ENCODE results near the gene MAPK10.
"Not testable (repeated sequence)": the region's sequence is repeated elsewhere in the genome, so short reads cannot be mapped to it uniquely, and the experiment has no call there.

Gene MAPK10

DNA sequence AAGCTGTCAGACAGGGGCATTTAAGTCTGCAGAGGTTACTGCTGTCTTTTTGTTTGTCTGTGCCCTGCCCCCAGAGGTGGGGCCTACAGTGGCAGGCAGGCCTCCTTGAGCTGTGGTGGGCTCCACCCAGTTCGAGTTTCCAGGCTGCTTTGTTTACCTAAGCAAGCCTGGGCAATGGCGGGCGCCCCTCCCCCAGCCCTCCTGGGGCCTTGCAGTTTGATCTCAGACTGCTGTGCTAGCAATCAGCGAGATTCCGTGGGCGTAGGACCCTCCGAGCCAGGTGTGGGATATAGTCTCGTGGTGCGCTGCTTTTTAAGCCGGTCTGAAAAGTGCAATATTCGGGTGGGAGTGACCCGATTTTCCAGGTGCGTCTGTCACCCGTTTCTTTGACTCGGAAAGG is 284.1 kb downstream of the MAPK10 start:
- not testable (repeated sequence) for DNase-seq (ENCODE audit: low read depth); H3K4me3 ChIP-seq (ENCODE audit: low read depth, low read length)

GRCh38 chr4:86060341-86060740 is 299.5 kb downstream of the MAPK10 start:
- no peak overlapping the region for H3K4me3 ChIP-seq (ENCODE audit: low read depth, low read length)

DNA sequence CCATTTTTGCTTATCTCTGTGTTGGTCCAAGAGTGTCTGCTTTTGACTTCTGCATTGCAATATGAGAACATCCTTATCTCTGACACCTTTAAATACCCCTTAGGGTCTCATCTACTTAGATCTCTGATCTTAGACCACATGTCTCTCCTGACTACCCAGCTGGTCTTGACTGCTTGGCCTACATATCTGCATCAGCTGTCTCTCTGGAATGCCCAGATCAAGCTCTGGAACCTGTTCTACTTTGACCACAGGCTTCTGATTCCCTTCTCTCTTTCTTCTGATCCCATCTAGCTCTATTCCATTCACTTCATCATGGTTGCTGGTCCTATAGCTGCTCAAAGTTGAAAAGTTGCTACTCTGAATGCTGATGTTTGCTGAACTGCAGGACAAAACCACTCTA is 301.2 kb downstream of the MAPK10 start:
- no peak for DNase-seq (ENCODE audit: low read depth)

More at GRCh38 chr4:86060341-86060740, 299.5 kb downstream of the MAPK10 start:
- DNase-seq (ENCODE audit: low read depth), result no peak

GRCh38 chr4:86055898-86056297 is 304.0 kb downstream of the MAPK10 start:
- H3K4me3 ChIP-seq (ENCODE audit: low read depth, low read length), result no peak overlapping the region
- no peak for DNase-seq (ENCODE audit: low read depth)

More for the DNA sequence above, 301.2 kb downstream of the MAPK10 start:
- no peak overlapping the region for H3K4me3 ChIP-seq (ENCODE audit: low read depth, low read length)

GRCh38 chr4:86054286-86055032 is 305.4 kb downstream of the MAPK10 start:
- no peak for DNase-seq (ENCODE audit: low read depth)
- H3K4me3 ChIP-seq (ENCODE audit: low read depth, low read length), result no peak overlapping the region

DNA sequence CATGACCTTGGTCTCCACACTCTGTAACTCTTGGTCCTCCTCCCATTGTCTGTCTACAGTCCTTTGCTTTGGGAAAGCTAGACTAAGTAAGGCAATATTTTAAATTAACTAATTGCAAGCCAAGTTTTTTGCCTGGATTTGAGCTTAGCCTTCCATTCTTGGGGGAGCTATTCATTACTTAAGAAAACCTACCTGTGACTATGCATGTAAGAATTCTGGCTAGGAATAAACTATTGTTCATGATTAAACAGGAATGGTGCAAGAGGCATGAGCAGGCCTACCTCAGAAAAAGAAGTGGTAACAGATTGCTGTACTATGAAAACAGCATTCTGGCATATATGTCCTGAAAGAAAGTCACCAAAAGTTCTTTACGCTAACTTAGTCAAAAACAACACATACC is 309.4 kb downstream of the MAPK10 start:
- DNase-seq (ENCODE audit: low read depth), result no peak
- H3K4me3 ChIP-seq (ENCODE audit: low read depth, low read length), result no peak overlapping the region

DNA sequence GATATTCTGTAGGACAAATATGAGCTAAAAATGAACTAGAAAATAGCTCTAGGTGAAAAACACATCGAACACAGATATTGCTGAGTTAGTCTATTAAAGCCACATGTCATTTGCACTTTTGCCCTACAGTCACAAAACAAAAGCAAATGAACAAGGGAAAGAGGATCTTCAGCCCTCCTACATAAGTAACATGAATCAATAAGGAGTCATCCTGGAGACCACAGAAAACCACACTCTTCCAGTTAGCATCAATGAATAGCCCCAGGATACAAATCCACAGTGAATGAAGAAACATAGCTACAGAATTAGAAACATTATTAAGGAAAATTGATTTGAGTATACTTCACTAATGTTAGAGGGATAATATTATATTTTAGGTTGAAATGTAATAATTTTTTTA is 311.4 kb downstream of the MAPK10 start:
- DNase-seq (ENCODE audit: low read depth), result no peak

GRCh38 chr4:86044593-86044985 is 315.3 kb downstream of the MAPK10 start:
- DNase-seq (ENCODE audit: low read depth), result no peak
- H3K4me3 ChIP-seq (ENCODE audit: low read depth, low read length), result no peak overlapping the region

More for the DNA sequence above, 311.4 kb downstream of the MAPK10 start:
- no peak overlapping the region for H3K4me3 ChIP-seq (ENCODE audit: low read depth, low read length)

DNA sequence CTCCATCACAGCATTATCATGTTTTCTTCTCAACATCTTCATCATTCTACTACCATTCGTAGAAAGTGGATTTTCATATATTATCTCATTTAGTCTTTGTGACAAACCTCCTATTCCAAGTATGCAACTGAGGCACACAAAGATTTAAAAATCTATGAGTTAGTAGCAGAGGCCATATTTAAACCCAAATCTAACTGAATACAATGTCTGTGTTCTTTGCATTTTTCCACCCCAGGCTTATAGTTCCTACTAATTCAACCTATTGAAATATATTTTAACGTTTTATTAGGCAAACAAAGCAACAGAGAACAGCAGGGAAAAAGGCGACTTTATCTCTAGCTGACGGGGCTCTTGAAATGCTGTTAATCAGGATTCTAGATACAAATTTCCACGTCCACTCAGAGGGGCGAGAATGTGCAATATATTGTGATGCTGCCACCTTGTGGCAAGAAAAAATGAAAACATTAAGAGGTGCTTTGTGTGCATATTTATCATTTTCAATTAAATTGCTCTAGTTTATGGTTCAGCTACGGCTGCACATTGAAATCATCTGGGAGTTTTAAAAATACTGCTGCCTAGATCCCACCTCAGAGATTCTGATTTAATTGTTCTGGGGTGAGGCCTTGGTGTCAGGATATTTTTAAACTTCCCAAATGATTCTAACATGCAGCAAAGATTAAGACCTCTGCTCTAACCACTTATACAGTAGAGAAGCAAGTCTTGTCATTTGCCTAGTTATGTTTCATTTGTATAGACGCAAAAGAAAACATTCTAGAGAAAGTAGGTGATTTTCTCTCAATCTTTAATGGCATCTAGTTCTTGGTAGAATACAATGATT is 315.9 kb downstream of the MAPK10 start:
- DNase-seq (ENCODE audit: low read depth), result no peak

DNA sequence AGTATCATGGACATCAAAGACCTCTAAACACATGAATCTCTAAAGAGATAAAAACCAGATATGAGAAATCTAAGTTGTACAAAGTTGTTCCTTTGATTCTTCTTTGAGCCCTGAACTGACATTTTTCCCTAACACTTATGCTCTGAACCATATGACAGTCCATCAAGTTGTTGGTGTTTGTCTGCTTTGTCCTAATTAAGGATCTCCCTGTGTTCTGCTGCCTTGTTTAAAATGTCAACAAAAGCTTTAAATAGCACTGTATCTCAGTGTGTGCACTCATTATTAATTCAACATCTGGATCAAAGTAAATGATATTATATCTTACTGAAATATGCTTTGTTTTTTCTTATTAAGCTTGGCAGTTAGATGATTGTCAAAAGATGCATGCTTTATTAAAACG is 321.8 kb downstream of the MAPK10 start:
- DNase-seq (ENCODE audit: low read depth), result no peak
- H3K4me3 ChIP-seq (ENCODE audit: low read depth, low read length), result no peak overlapping the region

More for the DNA sequence above, 315.9 kb downstream of the MAPK10 start:
- no peak overlapping the region for H3K4me3 ChIP-seq (ENCODE audit: low read depth, low read length)

DNA sequence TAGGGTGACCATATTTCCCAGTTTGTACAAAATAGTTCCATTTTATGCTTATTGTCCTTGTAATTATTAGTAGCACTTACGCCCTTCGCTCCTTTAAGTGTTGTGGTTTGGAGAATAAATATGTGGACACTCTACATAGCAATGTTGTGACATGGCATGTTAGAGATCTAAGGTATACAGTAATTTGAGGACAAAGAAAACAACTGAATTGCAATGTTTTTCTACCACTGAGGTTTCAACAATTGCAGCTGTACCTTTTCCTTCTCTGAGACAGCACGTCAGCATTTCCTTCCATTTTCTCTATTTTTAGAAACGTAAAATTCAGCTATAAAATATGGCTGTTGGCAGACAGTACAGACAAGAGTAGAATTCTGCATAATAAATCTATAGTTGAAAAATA is 323.1 kb downstream of the MAPK10 start:
- DNase-seq (ENCODE audit: low read depth), result peak; percentile 54
- H3K4me3 ChIP-seq (ENCODE audit: low read depth, low read length), result no peak overlapping the region

DNA sequence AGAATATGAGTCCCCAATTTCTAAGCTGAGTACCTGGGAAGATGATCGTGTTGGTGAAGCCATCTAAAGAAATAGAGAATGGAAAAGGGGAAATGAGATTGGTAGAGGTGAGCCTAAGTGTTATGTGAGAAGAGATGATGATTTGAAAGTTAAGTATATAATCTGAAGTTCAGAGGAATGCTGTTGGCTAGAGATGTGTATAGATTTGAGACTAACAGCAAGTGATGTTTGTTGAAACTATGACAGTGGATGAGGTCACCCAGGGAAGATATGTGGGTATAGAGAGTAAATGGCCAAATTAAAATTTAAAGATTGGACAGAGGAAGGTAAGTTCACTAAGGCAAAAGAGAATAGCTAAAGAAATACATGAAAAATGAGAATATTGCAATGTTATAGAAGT is 324.2 kb downstream of the MAPK10 start:
- DNase-seq (ENCODE audit: low read depth), result no peak
- no peak overlapping the region for H3K4me3 ChIP-seq (ENCODE audit: low read depth, low read length)

DNA sequence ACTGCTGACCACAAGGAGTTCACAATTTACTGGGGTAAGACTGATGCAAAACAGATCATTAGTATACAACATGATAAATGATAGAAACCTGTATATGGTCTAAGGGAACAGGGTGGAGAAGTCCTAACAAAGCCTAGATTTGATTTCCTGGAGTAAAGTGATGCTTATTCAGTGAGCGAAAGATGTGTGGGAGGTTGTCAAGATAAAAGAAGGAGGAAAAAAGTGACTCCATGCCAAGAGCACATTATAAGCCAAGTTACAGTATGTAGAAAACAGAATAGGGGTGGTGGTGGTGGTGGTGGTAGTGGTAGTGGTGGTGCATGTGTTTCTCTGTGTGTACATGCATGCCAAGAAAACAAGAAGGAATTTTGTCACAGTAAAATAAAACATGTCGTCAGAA is 325.2 kb downstream of the MAPK10 start:
- no peak overlapping the region for H3K4me3 ChIP-seq (ENCODE audit: low read depth, low read length)
- no peak for DNase-seq (ENCODE audit: low read depth)

DNA sequence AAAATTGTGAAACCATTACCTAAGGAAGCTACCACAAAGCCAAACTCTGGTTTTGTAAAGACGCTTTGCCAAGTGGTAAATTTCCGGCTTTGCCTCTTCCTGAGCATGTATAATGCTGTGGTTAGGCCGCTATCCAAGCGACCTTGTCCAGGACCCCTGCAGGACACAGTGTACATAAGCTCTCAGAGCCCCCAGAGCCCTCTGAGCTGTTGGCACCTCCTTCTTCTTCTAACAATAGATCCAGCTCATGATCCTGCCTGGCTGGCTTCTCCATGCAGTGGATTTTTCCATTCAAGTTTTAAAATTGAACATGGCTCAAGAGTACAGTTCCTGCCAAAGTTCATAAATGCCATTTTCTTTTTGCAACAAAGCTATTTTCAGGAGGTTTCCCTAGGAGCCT is 326.7 kb downstream of the MAPK10 start:
- DNase-seq (ENCODE audit: low read depth), result peak; percentile 98
- H3K4me3 ChIP-seq (ENCODE audit: low read depth, low read length), result no peak overlapping the region

DNA sequence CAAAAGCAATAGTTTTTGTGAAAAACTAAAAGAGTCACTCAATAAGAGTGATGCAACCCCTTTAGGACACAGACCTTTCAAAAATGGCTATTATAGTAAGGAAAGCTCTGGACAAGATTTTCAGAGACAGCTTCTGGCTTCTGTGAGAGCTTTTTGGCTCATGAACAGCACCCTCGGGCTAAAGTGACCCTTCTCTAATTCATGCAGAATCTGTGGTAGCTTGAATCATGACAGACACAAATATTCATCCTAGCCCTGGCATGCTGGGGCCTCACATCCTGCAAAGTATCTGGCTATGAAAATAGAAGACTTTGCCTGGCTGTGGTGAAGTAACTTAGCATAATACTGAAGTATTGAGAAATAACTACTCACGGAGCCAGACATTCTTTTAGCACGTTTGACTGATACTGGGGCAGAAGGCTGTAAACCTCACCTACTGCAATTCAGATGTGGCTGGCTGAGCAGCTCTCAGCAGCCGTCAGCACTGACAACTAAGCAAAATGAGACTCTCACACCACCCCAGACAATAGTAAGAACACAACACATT is 327.3 kb downstream of the MAPK10 start:
- no peak overlapping the region for H3K4me3 ChIP-seq (ENCODE audit: low read depth, low read length)
- DNase-seq (ENCODE audit: low read depth), result peak; percentile 93

- no peak overlapping the region for H3K4me3 ChIP-seq (ENCODE audit: low read depth, low read length)
- no peak for DNase-seq (ENCODE audit: low read depth)
These were observed 327.9 kb downstream of the MAPK10 start for GRCh38 chr4:86031927-86032326.

GRCh38 chr4:86026720-86027119 is 333.1 kb downstream of the MAPK10 start:
- DNase-seq (ENCODE audit: low read depth), result no peak
- H3K4me3 ChIP-seq (ENCODE audit: low read depth, low read length), result no peak overlapping the region

GRCh38 chr4:86021671-86022070 is 338.2 kb downstream of the MAPK10 start:
- H3K4me3 ChIP-seq (ENCODE audit: low read depth, low read length); DNase-seq (ENCODE audit: low read depth): not testable (repeated sequence)

- no peak for DNase-seq (ENCODE audit: low read depth)
These were observed 339.9 kb downstream of the MAPK10 start for GRCh38 chr4:86019906-86020305.

DNA sequence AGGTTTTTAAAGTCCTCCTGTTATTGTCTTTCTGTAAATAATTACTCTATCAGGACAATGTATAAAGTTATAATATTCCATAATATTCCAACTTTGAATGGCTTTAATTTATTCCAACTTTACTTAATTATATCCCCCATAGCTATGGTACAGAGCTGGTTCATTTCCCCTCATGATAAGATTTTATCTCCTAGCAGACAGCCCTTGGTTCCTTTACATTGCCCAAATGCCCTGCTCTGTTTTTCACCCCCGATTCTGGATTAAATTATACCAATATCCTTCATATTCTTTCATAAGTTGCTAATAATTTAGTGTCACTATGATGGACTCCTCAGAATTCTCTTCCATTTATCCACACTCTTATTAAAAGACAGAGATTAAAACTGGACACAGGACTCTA is 340.5 kb downstream of the MAPK10 start:
- no peak overlapping the region for H3K4me3 ChIP-seq (ENCODE audit: low read depth, low read length)
- DNase-seq (ENCODE audit: low read depth), result no peak

More at GRCh38 chr4:86019906-86020305, 339.9 kb downstream of the MAPK10 start:
- no peak overlapping the region for H3K4me3 ChIP-seq (ENCODE audit: low read depth, low read length)

Measured in skeletal muscle cell (primary cell).